Uterine smooth muscle cell (primary cell): ENCODE results near the gene KIZ. TPM values are rescaled to one million over a fixed set of nuclear protein-coding genes. Genes with fewer than 3 reads are reported as not detected.

Experiments
- total RNA-seq: library from RNA; depleted of rRNA; stranded (reverse); fragments of >200 nt; gene quantifications from 2 replicates; pipeline ENCODE4 v1.2.3, GENCODE V29; 2014

KIZ gene
- total RNA-seq = 20.9 and 47.0 TPM in 2 replicates

DNA sequence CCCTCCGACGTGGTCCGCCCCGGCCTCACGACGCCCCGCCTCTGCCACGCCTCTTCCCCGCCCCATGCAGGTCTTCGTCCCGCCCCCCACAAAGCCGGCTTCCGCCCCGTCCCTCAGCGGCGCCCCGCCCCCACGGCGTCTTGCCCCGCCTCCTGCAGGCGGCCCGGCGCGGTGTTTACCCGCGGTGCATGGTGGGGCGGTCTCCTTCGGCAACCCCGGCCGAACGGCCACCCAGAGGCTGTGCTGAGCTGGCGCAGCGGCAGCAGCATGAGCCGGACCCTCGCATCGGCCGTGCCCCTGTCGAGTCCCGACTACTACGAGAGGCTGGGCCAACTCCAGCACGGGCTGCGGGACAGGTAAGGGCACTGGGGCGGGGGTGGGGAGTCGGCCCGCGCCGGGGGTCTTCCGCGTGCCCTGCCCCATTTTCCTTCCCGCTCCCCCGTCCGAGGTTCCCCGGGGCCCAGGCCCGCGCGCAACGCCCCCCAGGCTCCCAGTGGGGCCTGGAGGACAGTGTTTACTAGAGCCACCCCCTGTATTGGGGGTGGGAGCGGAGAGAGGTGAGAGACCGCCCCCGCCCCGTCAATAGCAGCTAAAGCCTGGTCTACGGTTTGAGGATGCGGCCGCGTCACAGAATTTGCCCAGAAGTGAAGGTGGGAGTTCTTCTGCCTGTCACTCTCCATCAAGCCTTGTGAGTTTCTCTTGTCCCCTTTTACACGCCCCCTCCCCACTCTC, at the start of gene KIZ:
Gene KIZ, plus strand, starts transcription at position 234 of the 732 bp plus-strand sequence. Its CDS starts 34 bp downstream, at position 268.

DNA sequence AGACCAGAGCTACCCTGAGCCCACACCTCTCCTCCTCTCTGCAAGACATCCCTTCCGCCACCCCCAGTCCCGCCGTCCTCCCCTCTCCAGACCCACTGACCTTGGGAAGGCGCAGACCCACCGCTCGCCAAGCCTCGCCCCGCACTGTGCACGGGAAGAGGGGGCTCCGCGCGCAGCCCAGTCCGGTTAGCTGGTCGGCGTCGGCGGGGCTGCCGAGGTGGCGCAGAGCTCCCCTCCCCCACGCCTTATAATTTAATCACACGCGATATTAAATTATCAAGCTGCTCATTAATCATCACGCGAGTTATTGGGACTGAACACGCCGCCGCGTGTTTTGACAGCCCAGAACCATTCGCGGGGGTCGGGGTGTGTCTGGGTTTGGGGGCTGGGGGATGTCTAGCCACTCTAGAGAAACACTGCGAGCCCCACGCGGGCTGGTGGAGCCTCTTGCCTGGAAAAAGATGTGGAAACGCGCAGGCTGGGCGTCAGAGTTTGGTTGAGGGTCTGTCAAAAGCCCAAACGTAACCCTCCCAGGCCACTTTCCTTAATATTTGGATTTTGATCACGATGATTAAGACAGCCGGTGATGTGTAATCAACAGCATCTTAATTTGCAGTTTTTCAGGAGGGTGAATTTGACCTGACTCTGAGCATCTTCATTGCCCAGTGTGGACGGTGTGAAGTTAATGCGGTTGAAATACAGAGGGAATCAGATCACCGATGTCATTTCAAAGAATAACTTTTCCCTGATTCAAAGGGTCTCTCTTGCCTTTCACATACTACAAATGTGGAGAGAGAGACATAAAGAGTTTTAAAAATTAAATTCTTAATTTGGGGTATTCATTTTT, 19.5 kb upstream of the KIZ start, which contains the start of gene LINC00237:
Gene LINC00237, minus strand, starts transcription at position 188 of the 847 bp plus-strand sequence.

Other genes with a start within 250 kb of the KIZ start
- gene LINC00237, start 19.7 kb upstream of the KIZ start, total RNA-seq = not detected in 2 replicates
- gene XRN2, start 177.2 kb downstream of the KIZ start, total RNA-seq = 101 and 135 TPM in 2 replicates